SK-N-SH (cell line): ENCODE data around the gene THYN1. TPM values are rescaled to one million over a fixed set of nuclear protein-coding genes. Genes with fewer than 3 reads are reported as not detected.

Experiments
- CTCF ChIA-PET: fragments of 300-600, 350-600 bp; formaldehyde crosslinking; extraction: SDS; loops from one replicate; lab custom pipeline; 2021; lab: Yijun Ruan, JAX
- POLR2A ChIA-PET: fragments of 350-600 bp; sonication (Branson Sonifier 250); formaldehyde crosslinking; extraction: SDS; loops from one replicate; lab custom pipeline; 2020; ENCODE audit warnings: antibody characterized with exemption, inconsistent platforms; lab: Yijun Ruan, JAX
- DNase-seq: peaks from one replicate; pipeline ENCODE4 v3.0.0; 2012
- H2AFZ ChIP-seq: fragments of 200-600 bp; sonication (generic); 2 replicates; pipeline ENCODE4 v1.8.1; 2016; ENCODE audit warnings: antibody characterized with exemption, mild to moderate bottlenecking, low read depth
- H3F3A ChIP-seq: fragments of 200-600 bp; sonication (generic); replicated peaks from 2 replicates; pipeline ENCODE3; 2016; ENCODE audit warnings: antibody characterized with exemption, mild to moderate bottlenecking; ENCODE audit not compliant: insufficient read depth
- H3K27ac ChIP-seq, 2 experiments: fragments of 200-500 bp in 1 of 2; fragments of 200-600 bp in 1 of 2; sonication (Bioruptor generic) in 1 of 2; sonication (generic), shearing (Covaris generic) in 1 of 2; 2 replicates each; pipeline versions ENCODE4 v1.5.1 to v1.6.1; 2014 to 2016; ENCODE audit warnings: low read depth in 2 of 2, inconsistent platforms in 1 of 2, low read length in 1 of 2, mild to moderate bottlenecking in 1 of 2, mixed read lengths in 1 of 2
- H3K27me3 ChIP-seq: fragments of 200-600 bp; sonication (generic), shearing (Covaris generic); 2 replicates; pipeline ENCODE4 v1.6.1; 2016; ENCODE audit warnings: mixed run types; ENCODE audit not compliant: insufficient read depth
- H3K36me3 ChIP-seq, 2 experiments: fragments of 200-500 bp in 1 of 2; fragments of 200-600 bp in 1 of 2; sonication (Bioruptor generic) in 1 of 2; sonication (generic) in 1 of 2; replicated peaks in 1 of 2; 2 replicates each; pipeline versions ENCODE3 to v1.5.1; 2014 to 2016; ENCODE audit warnings: low read length in 1 of 2, mild to moderate bottlenecking in 1 of 2; ENCODE audit not compliant: insufficient read depth in 2 of 2, control insufficient read depth in 1 of 2
- H3K4me1 ChIP-seq, 2 experiments: fragments of 200-500 bp in 1 of 2; fragments of 200-600 bp in 1 of 2; sonication (Bioruptor generic) in 1 of 2; sonication (generic), shearing (Covaris generic) in 1 of 2; 2 replicates each; pipeline versions ENCODE4 v1.5.1 to v1.6.1; 2014 to 2016; ENCODE audit warnings: low read depth in 1 of 2, low read length in 1 of 2, mixed run types in 1 of 2; ENCODE audit not compliant: insufficient read depth in 2 of 2, control insufficient read depth in 1 of 2
- H3K4me2 ChIP-seq: fragments of 200-600 bp; sonication (generic), shearing (Covaris generic); 2 replicates; pipeline ENCODE4 v1.6.1; 2017; ENCODE audit warnings: mixed run types
- H3K4me3 ChIP-seq, 2 experiments: fragments of 200-500 bp in 1 of 2; fragments of 200-600 bp in 1 of 2; sonication (Bioruptor generic) in 1 of 2; sonication (generic), shearing (Covaris generic) in 1 of 2; 2 replicates each; pipeline versions ENCODE4 v1.5.1 to v1.8.1; 2014 to 2016; ENCODE audit warnings: low read depth in 2 of 2, inconsistent platforms in 1 of 2, low read length in 1 of 2, mild to moderate bottlenecking in 1 of 2, mixed read lengths in 1 of 2, moderate library complexity in 1 of 2
- H3K79me2 ChIP-seq: fragments of 200-600 bp; sonication (generic); 2 replicates; pipeline ENCODE4 v1.8.1; 2017; ENCODE audit warnings: mild to moderate bottlenecking; ENCODE audit not compliant: insufficient read depth
- H3K9ac ChIP-seq: fragments of 200-600 bp; sonication (generic); 2 replicates; pipeline ENCODE4 v1.6.1; 2017; ENCODE audit warnings: mixed run types
- H3K9me2 ChIP-seq: fragments of 200-600 bp; sonication (generic); 2 replicates; pipeline ENCODE4 v1.6.1; 2017; ENCODE audit warnings: mixed run types
- H3K9me3 ChIP-seq: fragments of 200-600 bp; sonication (generic); 2 replicates; pipeline ENCODE4 v1.6.1; 2017; ENCODE audit warnings: mixed run types, mild to moderate bottlenecking, moderate library complexity
- H4K20me1 ChIP-seq: fragments of 200-600 bp; sonication (generic); 2 replicates; pipeline ENCODE4 v1.6.1; 2017; ENCODE audit warnings: mild to moderate bottlenecking, mixed run types; ENCODE audit not compliant: insufficient read depth
- CHD2 ChIP-seq: fragments of 150-350 bp; IDR thresholded peaks from 2 replicates; pipeline ENCODE4 v1.6.1; 2018; ENCODE audit warnings: low read length; ENCODE audit not compliant: partially characterized antibody
- ELF1 ChIP-seq: IDR thresholded peaks from 2 replicates; pipeline ENCODE4 v1.4.0; 2012
- EP300 ChIP-seq, 2 experiments: IDR thresholded peaks; 2 replicates each; pipeline versions ENCODE4 v1.4.0 to v1.6.1; 2012; ENCODE audit warnings: borderline replicate concordance in 1 of 2, low read depth in 1 of 2, low read length in 1 of 2
- FOSL2 ChIP-seq: IDR thresholded peaks from 2 replicates; pipeline ENCODE4 v1.4.0; 2012; ENCODE audit warnings: low read depth, mild to moderate bottlenecking, moderate library complexity, borderline replicate concordance
- FOXM1 ChIP-seq: IDR thresholded peaks from 2 replicates; pipeline ENCODE4 v1.4.0; 2012; ENCODE audit warnings: low read depth, mild to moderate bottlenecking
- GABPA ChIP-seq: IDR thresholded peaks from 2 replicates; pipeline ENCODE4 v1.4.0; 2012; ENCODE audit warnings: low read depth, mild to moderate bottlenecking
- JUND ChIP-seq: IDR thresholded peaks from 2 replicates; pipeline ENCODE4 v1.4.0; 2012
- MEF2A ChIP-seq: IDR thresholded peaks from 2 replicates; pipeline ENCODE4 v1.4.0; 2012; ENCODE audit warnings: low read depth, borderline replicate concordance
- RAD21 ChIP-seq: IDR thresholded peaks from 2 replicates; pipeline ENCODE4 v1.6.1; 2012; ENCODE audit warnings: mild to moderate bottlenecking, low read length
- RCOR1 ChIP-seq: fragments of 150-350 bp; IDR thresholded peaks from 2 replicates; pipeline ENCODE4 v1.6.1; 2017; ENCODE audit warnings: antibody characterized with exemption, low read length
- SIN3A ChIP-seq: IDR thresholded peaks from 2 replicates; pipeline ENCODE4 v1.6.1; 2012; ENCODE audit warnings: low read depth, mild to moderate bottlenecking, low read length, moderate library complexity, borderline replicate concordance
- TCF12 ChIP-seq: IDR thresholded peaks from 2 replicates; pipeline ENCODE4 v1.4.0; 2012
- TEAD4 ChIP-seq: IDR thresholded peaks from 2 replicates; pipeline ENCODE4 v1.4.0; 2012; ENCODE audit warnings: mild to moderate bottlenecking, borderline replicate concordance; ENCODE audit not compliant: insufficient read depth
- YY1 ChIP-seq: IDR thresholded peaks from 2 replicates; pipeline ENCODE4 v1.4.0; 2012; ENCODE audit warnings: low read depth, mild to moderate bottlenecking
- WGBS: methylation state at CpG from one replicate; pipeline ENCODE4 v1.1.6; 2017; ENCODE audit warnings: low lambda C conversion rate; 5-methylcytosine and 5-hydroxymethylcytosine counted together
- polyA plus RNA-seq, 3 experiments: library from polyadenylated mRNA; depleted of rRNA; stranded (reverse); fragments of >200 nt; gene quantifications; 2 replicates each; pipeline ENCODE4 v1.2.3, GENCODE V29; 2012
- TF ChIP-seq, protein P1 (sequence below): fragments of 150-350 bp; IDR thresholded peaks from 2 replicates; pipeline ENCODE4 v1.6.1; 2016; ENCODE audit warnings: mild to moderate bottlenecking, low read depth, low read length
- TF ChIP-seq, protein P2 (sequence below): fragments of 150-350 bp; IDR thresholded peaks from 2 replicates; pipeline ENCODE4 v1.6.1; 2017; ENCODE audit warnings: antibody characterized with exemption, low read length, low read depth, borderline replicate concordance

Gene THYN1
- polyA plus RNA-seq, 1 of the 3 experiments (the other 2 are of a cell fraction): 61.8 TPM

DNA sequence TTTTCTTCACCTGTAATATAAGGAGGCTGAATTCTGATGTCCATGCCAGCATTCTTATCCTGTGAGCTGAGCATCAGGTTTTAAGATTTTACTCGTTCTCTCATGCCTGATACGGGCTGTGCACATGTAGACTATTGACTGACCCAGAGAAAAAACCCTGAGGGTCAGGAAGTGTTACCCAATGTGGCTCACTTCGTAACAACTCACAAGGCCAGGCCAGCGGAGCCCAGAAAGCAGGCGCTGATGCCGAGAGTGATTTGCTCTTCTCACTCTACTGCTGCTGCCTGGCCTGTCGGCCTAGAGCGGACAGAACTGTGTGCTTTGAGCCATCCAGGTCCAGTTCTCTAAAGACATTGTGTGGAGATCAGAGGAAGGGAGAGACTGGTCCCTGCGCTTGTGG, 10.8 kb downstream of the THYN1 start:
- ChIA-PET CTCF (interaction anchor here (1.4 kb wide), 1 partner anchor 18 kb away, joined by 3 read pairs; the partner anchor contains the start of genes NCAPD3 and VPS26B), POLR2A (no interaction called here)
- Histone ChIP-seq H2AFZ (no peak overlapping the region), H3F3A (peaks cover 5% of the 10 kb centered on the region), H3K4me1 (peaks cover 3 to 7% of the 10 kb centered on the region in 2 experiments; a peak in 2 of 4 replicates), H3K27me3 (no peaks in the 10 kb centered on the region), H3K4me2 (no peak overlapping the region), H3K4me3 (no peak overlapping the region), H3K79me2 (peaks cover 9% of the 10 kb centered on the region; the same call in 1 of the 2 replicates), H4K20me1 (no peaks in the 10 kb centered on the region), H3K27ac (no peak overlapping the region), H3K9me2 (no peaks in the 10 kb centered on the region), H3K9me3 (no peaks in the 10 kb centered on the region), H3K9ac (no peak overlapping the region), H3K36me3 (peaks cover 30 to 79% of the 10 kb centered on the region in 2 experiments)
- WGBS: 96% methylated on average over 9 of the region's 9 CpGs
- DNase-seq: no peak
- TF ChIP-seq FOSL2 (no peak), JUND (no peak), FOXM1 (no peak), TEAD4 (no peak), MEF2A (no peak), GABPA (no peak)
- TF ChIP-seq, protein P1, sequence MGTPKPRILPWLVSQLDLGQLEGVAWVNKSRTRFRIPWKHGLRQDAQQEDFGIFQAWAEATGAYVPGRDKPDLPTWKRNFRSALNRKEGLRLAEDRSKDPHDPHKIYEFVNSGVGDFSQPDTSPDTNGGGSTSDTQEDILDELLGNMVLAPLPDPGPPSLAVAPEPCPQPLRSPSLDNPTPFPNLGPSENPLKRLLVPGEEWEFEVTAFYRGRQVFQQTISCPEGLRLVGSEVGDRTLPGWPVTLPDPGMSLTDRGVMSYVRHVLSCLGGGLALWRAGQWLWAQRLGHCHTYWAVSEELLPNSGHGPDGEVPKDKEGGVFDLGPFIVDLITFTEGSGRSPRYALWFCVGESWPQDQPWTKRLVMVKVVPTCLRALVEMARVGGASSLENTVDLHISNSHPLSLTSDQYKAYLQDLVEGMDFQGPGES: no peak
- TF ChIP-seq, protein P2, sequence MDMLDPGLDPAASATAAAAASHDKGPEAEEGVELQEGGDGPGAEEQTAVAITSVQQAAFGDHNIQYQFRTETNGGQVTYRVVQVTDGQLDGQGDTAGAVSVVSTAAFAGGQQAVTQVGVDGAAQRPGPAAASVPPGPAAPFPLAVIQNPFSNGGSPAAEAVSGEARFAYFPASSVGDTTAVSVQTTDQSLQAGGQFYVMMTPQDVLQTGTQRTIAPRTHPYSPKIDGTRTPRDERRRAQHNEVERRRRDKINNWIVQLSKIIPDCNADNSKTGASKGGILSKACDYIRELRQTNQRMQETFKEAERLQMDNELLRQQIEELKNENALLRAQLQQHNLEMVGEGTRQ: no peak

DNA sequence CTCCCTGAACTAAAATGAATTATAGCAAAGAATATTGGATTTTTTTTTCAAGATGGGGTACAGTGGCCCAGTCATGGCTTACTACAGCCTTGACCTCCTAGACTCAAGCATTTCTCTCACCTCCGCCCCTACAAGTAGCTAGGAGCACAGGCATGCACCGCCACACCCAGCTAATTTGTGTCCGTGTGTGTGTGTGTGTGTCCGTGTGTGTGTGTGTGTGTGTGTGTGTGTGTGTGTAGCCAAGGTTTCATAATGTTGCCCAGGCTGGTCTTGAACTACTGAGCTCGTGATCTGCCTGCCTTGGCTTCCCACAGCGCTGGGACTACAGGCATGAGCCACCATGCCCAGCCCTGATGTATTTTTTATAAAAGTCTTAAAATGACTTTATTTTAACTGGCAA, 12.6 kb downstream of the THYN1 start:
- CTCF ChIA-PET: interaction anchor here (1.1 to 1.6 kb wide), 2 partner anchors 9 to 13 kb away, joined by 3 read pairs; partner anchors contain the start of genes ACAD8 and THYN1
- Histone ChIP-seq H3K4me1 (peaks cover 3 to 10% of the 10 kb centered on the region in 2 experiments; a peak in 3 of 4 replicates), H3F3A (peaks cover 17% of the 10 kb centered on the region), H3K9me2 (no peaks in the 10 kb centered on the region)
- WGBS: 68% methylated on average over 6 of the region's 6 CpGs
- no peak for TF ChIP-seq SIN3A
- no peak for TF ChIP-seq RAD21
- TF ChIP-seq FOXM1: no peak
- no peak for TF ChIP-seq TCF12
- TF ChIP-seq CHD2: no peak
- no peak for TF ChIP-seq ELF1
- TF ChIP-seq EP300 (IDR thresholded peaks at IDR 0.05; ENCODE audit: borderline replicate concordance in 1 of 2, low read depth in 1 of 2, low read length in 1 of 2): no peak
- no peak for TF ChIP-seq YY1
- TF ChIP-seq RCOR1: no peak
- no peak for TF ChIP-seq MEF2A
- TF ChIP-seq, all 33 proteins: peak for 0
- no peak overlapping the region for H3K9ac ChIP-seq
- H3K4me3 ChIP-seq: no peak overlapping the region
- H3K27me3 ChIP-seq: no peaks in the 10 kb centered on the region
- H3K36me3 ChIP-seq: peaks cover 35 to 67% of the 10 kb centered on the region in 2 experiments
- no peaks in the 10 kb centered on the region for H4K20me1 ChIP-seq
- no peak for DNase-seq
- no peaks in the 10 kb centered on the region for H3K9me3 ChIP-seq
- H2AFZ ChIP-seq: no peak overlapping the region
- POLR2A ChIA-PET: no interaction called here
- H3K27ac ChIP-seq: no peak overlapping the region
- H3K4me2 ChIP-seq: no peak overlapping the region
- H3K79me2 ChIP-seq: peaks cover 9% of the 10 kb centered on the region; the same call in 1 of the 2 replicates
